Adrenal gland (tissue), 5 donors: Measurements from ENCODE around the gene PHKG2.

ENCODE experiments used
- CTCF ChIP-seq, 6 experiments: fragments of 450-650 bp in 4 of 6; fragments of 200-600 bp in 2 of 6; sonication (generic) in 1 of 6; IDR thresholded peaks; 1 replicate in 5 of 6; 2 replicates in 1 of 6; pipeline versions ENCODE4 v1.5.1 to v1.8.0; 2016 to 2021; ENCODE audit warnings: antibody characterized with exemption in 6 of 6, mild to moderate bottlenecking in 2 of 6, moderate library complexity in 1 of 6
- POLR2A ChIP-seq, 2 donors: fragments of 450-650 bp; IDR thresholded peaks; one replicate each; pipeline ENCODE4 v1.6.1; 2017; ENCODE audit warnings: antibody characterized with exemption in 2 of 2, mild to moderate bottlenecking in 2 of 2, moderate library complexity in 1 of 2
- donor health status: DM: no; HTN: no; CAD: no.

GRCh38 chr16:30775131-30775391 lies 26.8 kb downstream of the PHKG2 start:
- TF ChIP-seq CTCF (IDR thresholded peaks at IDR 0.05) (no peak), POLR2A (IDR thresholded peaks at IDR 0.05) (no peak)
